Hepatocyte (in vitro differentiated cells): ENCODE measurements around the gene AMY1A.
"Not testable (repeated sequence)": the region's sequence is repeated elsewhere in the genome, so short reads cannot be mapped to it uniquely, and the experiment has no call there.

Experiments
- CTCF ChIP-seq: fragments of 200-600 bp; sonication (generic); IDR thresholded peaks from 2 replicates; pipeline ENCODE4 v1.5.1; 2016; ENCODE audit warnings: antibody characterized with exemption, mild to moderate bottlenecking; ENCODE audit not compliant: poor library complexity
- EZH2 ChIP-seq: fragments of 200-600 bp; sonication (generic); IDR thresholded peaks from 2 replicates; pipeline ENCODE4 v1.6.1; 2016; ENCODE audit warnings: antibody characterized with exemption, mild to moderate bottlenecking, borderline replicate concordance

- not testable (repeated sequence) for TF ChIP-seq EZH2, CTCF
These were observed at the start of gene AMY1A for GRCh38 chr1:103655460-103655859.
